ENCODE results near the gene NPHP3.
"Not testable (repeated sequence)": the region's sequence is repeated elsewhere in the genome, so short reads cannot be mapped to it uniquely, and the experiment has no call there.

Gene NPHP3

GRCh38 chr3:132641427-132641826 is 80.8 kb downstream of the NPHP3 start:
- not testable (repeated sequence) for DNase-seq

- DNase-seq = no peak
Observed at GRCh38 chr3:132638706-132639105, 83.5 kb downstream of the NPHP3 start.

- DNase-seq = no peak
Observed at GRCh38 chr3:132637590-132637989, 84.6 kb downstream of the NPHP3 start.

- DNase-seq = no peak
Observed at GRCh38 chr3:132635052-132635451, 87.2 kb downstream of the NPHP3 start.

All from DMS53 (cell line).